Endodermal cell (in vitro differentiated cells): Measurements from ENCODE around the gene NACAD. TPM values are rescaled to one million over a fixed set of nuclear protein-coding genes. Genes with fewer than 3 reads are reported as not detected.

ENCODE experiments used
- DNase-seq: peaks from one replicate; pipeline ENCODE4 v3.0.0-alpha.2; 2017
- H3K27ac ChIP-seq: 2 replicates; pipeline ENCODE4 v1.5.1; 2013; ENCODE audit warnings: mild to moderate bottlenecking, low read depth, low read length, moderate library complexity
- H3K27me3 ChIP-seq: 2 replicates; pipeline ENCODE4 v1.6.1; 2013; ENCODE audit warnings: mild to moderate bottlenecking, low read length, moderate library complexity; ENCODE audit not compliant: insufficient read depth, control insufficient read depth, poor library complexity, severe bottlenecking
- H3K36me3 ChIP-seq: 2 replicates; pipeline ENCODE4 v1.7.0; 2013; ENCODE audit warnings: mild to moderate bottlenecking, low read length, moderate library complexity; ENCODE audit not compliant: control insufficient read depth, insufficient read depth
- H3K4me1 ChIP-seq: one replicate; pipeline ENCODE4 v1.7.0; 2013; ENCODE audit warnings: low read length; ENCODE audit not compliant: control insufficient read depth, insufficient read depth
- H3K4me3 ChIP-seq: 2 replicates; pipeline ENCODE4 v1.5.1; 2013; ENCODE audit warnings: mild to moderate bottlenecking, low read length, moderate library complexity
- H3K9ac ChIP-seq: 2 replicates; pipeline ENCODE4 v1.6.1; 2013; ENCODE audit warnings: mild to moderate bottlenecking, low read length, moderate library complexity; ENCODE audit not compliant: poor library complexity, severe bottlenecking; ENCODE audit errors: extremely low read depth
- H3K9me3 ChIP-seq: 2 replicates; pipeline ENCODE4 v1.6.1; 2013; ENCODE audit warnings: mild to moderate bottlenecking, low read length, moderate library complexity; ENCODE audit not compliant: control insufficient read depth
- H3K27ac Mint-ChIP-seq: 2 replicates; pipeline ENCODE4 v1.8.0; 2020; ENCODE audit warnings: mixed read lengths
- H3K27me3 Mint-ChIP-seq: 2 replicates; pipeline ENCODE4 v1.8.0; 2021; ENCODE audit warnings: mild to moderate bottlenecking, mixed read lengths; ENCODE audit not compliant: insufficient read depth
- H3K36me3 Mint-ChIP-seq: 2 replicates; pipeline ENCODE4 v1.8.0; 2020; ENCODE audit warnings: low read depth, mixed read lengths
- H3K4me1 Mint-ChIP-seq: 2 replicates; pipeline ENCODE4 v1.8.0; 2020; ENCODE audit warnings: mixed read lengths
- H3K4me3 Mint-ChIP-seq: 2 replicates; pipeline ENCODE4 v1.8.0; 2020; ENCODE audit warnings: mild to moderate bottlenecking, moderate library complexity, mixed read lengths
- H3K9me3 Mint-ChIP-seq: 2 replicates; pipeline ENCODE4 v1.8.0; 2020; ENCODE audit warnings: mild to moderate bottlenecking, mixed read lengths
- WGBS, 2 experiments: methylation state at CpG; one replicate each; pipeline versions ENCODE4 v1.1.5 to v1.1.7; 2013; ENCODE audit warnings: missing lambda C conversion rate in 2 of 2, mixed read lengths in 1 of 2; ENCODE audit not compliant: insufficient coverage in 1 of 2, insufficient read length in 1 of 2; 5-methylcytosine and 5-hydroxymethylcytosine counted together
- total RNA-seq, 2 donors: library from RNA; stranded (reverse); fragmentation: NEBNext Ultra II Directional in 1 of 2; extraction: Animal tissue kit (Norgen Biotek cat#: 25700) in 1 of 2; gene quantifications; 2 replicates in 1 of 2; 3 replicates in 1 of 2; pipeline ENCODE4 v1.2.1, GENCODE V29; 2021
- TF ChIP-seq, protein P1 (sequence below): fragments of 200-600 bp; sonication (generic); conservative IDR thresholded peaks from 2 replicates; pipeline ENCODE4 v1.5.0; 2021; ENCODE audit warnings: antibody characterized with exemption, mild to moderate bottlenecking

Gene NACAD
- total RNA-seq, 2 donors from 2014 or later = 5.8 to 6.7 TPM

DNA sequence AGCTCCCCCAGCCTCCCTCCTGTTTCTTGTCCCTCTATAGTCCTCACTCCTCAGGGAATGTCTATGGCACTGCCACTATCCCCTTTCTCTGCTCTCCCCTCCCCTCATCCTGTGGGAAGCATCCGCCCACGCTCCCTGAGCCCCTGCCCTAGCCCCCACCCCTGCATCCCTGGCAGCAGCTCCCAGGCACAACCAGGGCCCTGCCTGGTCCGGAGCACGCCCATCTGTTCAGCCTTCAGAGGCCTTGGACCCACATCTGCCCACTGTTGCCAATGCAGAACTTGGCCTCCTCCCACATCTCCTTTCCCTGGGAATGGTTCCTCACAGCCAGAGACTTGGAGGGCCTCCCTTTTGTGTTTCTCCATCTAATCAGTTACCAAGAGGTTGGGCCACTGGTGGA is 43.1 kb upstream of the NACAD start:
- Mint-ChIP-seq H3K9me3 (no peaks in the 10 kb centered on the region), H3K4me3 (no peak overlapping the region), H3K27ac (no peak overlapping the region), H3K4me1 (no peaks in the 10 kb centered on the region), H3K27me3 (no peaks in the 10 kb centered on the region), H3K36me3 (no peaks in the 10 kb centered on the region)
- no peaks in the 10 kb centered on the region for H3K4me1 ChIP-seq
- H3K4me3 ChIP-seq = no peak overlapping the region
- no peak for DNase-seq
- no peak overlapping the region for H3K9ac ChIP-seq
- TF ChIP-seq, protein P1, sequence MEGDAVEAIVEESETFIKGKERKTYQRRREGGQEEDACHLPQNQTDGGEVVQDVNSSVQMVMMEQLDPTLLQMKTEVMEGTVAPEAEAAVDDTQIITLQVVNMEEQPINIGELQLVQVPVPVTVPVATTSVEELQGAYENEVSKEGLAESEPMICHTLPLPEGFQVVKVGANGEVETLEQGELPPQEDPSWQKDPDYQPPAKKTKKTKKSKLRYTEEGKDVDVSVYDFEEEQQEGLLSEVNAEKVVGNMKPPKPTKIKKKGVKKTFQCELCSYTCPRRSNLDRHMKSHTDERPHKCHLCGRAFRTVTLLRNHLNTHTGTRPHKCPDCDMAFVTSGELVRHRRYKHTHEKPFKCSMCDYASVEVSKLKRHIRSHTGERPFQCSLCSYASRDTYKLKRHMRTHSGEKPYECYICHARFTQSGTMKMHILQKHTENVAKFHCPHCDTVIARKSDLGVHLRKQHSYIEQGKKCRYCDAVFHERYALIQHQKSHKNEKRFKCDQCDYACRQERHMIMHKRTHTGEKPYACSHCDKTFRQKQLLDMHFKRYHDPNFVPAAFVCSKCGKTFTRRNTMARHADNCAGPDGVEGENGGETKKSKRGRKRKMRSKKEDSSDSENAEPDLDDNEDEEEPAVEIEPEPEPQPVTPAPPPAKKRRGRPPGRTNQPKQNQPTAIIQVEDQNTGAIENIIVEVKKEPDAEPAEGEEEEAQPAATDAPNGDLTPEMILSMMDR = no peak
- no peaks in the 10 kb centered on the region for H3K27me3 ChIP-seq
- no peaks in the 10 kb centered on the region for H3K9me3 ChIP-seq
- WGBS, 2 experiments = 20 to 75% methylated on average over 1 to 4 of the region's 4 CpGs
- no peaks in the 10 kb centered on the region for H3K36me3 ChIP-seq
- H3K27ac ChIP-seq = no peak overlapping the region

DNA sequence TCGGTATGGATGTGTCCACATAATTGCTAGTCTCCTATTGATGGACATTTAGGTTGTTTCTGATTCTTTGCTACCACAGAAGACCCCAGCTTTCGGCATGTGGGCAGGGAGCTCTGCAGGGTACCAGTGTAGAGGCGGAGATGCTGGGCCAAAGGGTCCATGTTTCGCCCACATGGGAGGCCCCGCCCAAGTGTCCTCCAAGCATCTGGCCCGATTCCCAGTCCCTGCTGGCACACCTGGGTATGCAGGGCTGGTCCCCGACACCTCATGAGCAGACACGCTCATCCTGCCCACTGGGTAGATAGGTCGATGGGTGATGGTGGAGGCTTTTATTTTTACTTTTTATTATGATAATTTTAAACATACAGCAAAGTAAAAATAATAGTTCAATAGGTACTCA is 42.1 kb upstream of the NACAD start:
- TF ChIP-seq, protein P1 = no peak
- Mint-ChIP-seq H3K9me3 (no peaks in the 10 kb centered on the region), H3K27me3 (no peaks in the 10 kb centered on the region), H3K4me1 (no peaks in the 10 kb centered on the region), H3K36me3 (no peaks in the 10 kb centered on the region), H3K4me3 (no peak overlapping the region), H3K27ac (no peak overlapping the region)
- DNase-seq = no peak
- no peaks in the 10 kb centered on the region for H3K9me3 ChIP-seq
- 80 to 86% methylated on average over 6 to 8 of the region's 9 CpGs for WGBS, 2 experiments
- H3K36me3 ChIP-seq = no peaks in the 10 kb centered on the region
- no peaks in the 10 kb centered on the region for H3K27me3 ChIP-seq
- H3K4me1 ChIP-seq = no peaks in the 10 kb centered on the region
- H3K27ac ChIP-seq = no peak overlapping the region
- H3K9ac ChIP-seq = no peak overlapping the region
- no peak overlapping the region for H3K4me3 ChIP-seq

DNA sequence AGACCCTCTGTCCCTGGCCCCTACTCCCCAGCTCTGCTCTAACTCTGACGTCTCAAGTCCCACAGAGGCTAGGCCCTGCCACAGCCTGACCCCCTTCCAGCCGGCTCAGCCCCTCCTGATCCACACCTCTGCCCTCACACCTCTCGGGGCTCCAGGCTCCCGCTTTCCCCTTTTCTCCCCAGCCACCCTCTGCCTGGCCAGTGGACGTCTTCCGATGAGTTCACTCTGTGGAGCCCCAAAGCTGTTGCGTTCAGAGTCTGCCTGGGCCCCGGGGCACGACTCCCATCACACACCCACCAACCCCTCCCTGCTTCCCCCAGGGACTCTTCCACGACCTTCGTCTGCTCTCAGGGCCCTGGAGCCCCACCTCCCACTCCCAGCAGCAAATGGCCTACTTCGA is 41.1 kb upstream of the NACAD start:
- H3K4me3 ChIP-seq = no peak overlapping the region
- H3K27ac Mint-ChIP-seq = peak overlapping the region; percentile 1
- WGBS, 2 experiments = 85% methylated on average over 6 to 12 of the region's 12 CpGs
- TF ChIP-seq, protein P1 = no peak
- H3K9me3 Mint-ChIP-seq = no peaks in the 10 kb centered on the region
- no peaks in the 10 kb centered on the region for H3K4me1 Mint-ChIP-seq
- H3K9me3 ChIP-seq = no peaks in the 10 kb centered on the region
- no peaks in the 10 kb centered on the region for H3K4me1 ChIP-seq
- H3K9ac ChIP-seq = no peak overlapping the region
- H3K36me3 ChIP-seq = no peaks in the 10 kb centered on the region
- H3K4me3 Mint-ChIP-seq = no peak overlapping the region
- no peaks in the 10 kb centered on the region for H3K27me3 ChIP-seq
- no peaks in the 10 kb centered on the region for H3K36me3 Mint-ChIP-seq
- no peak for DNase-seq
- no peak overlapping the region for H3K27ac ChIP-seq
- no peaks in the 10 kb centered on the region for H3K27me3 Mint-ChIP-seq
